Measurements from ENCODE around the gene CD2. TPM values are rescaled to one million over a fixed set of nuclear protein-coding genes. Genes with fewer than 3 reads are reported as not detected.

The CD2 gene
- total and polyA plus RNA-seq, 7 donors, result 0.21 to 0.62 (median 0.42) TPM

DNA sequence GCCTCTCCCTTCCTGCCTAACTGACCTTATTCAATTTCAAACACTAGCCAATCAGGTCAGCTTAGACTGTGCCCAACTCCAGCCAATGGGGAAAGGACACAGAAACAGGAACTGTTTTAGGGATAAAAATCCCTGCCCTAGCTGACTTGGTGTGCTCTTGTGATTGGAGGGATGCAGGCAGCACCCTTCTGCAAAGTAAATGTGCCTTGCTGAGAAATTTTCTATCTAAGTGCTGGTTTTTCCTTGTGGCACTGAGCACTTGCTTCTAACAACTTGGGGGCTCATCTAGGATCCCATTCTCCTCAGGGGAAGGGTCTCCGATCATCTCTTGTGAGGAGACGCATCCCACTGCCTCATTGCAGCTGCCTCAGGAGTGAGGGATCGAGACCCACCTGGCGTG, 10.7 kb upstream of the CD2 start:
- Histone ChIP-seq H3K27ac (no peak overlapping the region), H3K4me3 (no peak overlapping the region), H3K36me3 (ENCODE audit: insufficient read depth in 1 of 2, low read depth in 1 of 2) (no peaks in the 10 kb centered on the region), H3K4me1 (no peaks in the 10 kb centered on the region), H3K9me3 (peaks cover 23% of the 10 kb centered on the region), H3K27me3 (ENCODE audit: insufficient read depth in 3 of 3, low read length in 2 of 3) (no peaks in the 10 kb centered on the region)
- DNase-seq (no peak), ATAC-seq (no peak)
- no peak for TF ChIP-seq CTCF (IDR thresholded peaks at IDR 0.05)
- intact Hi-C loops (cut with DNase I), result no loop called here
- 92 to 95% (median 95%) methylated on average over 4 of the region's 4 CpGs for WGBS, 3 donors

DNA sequence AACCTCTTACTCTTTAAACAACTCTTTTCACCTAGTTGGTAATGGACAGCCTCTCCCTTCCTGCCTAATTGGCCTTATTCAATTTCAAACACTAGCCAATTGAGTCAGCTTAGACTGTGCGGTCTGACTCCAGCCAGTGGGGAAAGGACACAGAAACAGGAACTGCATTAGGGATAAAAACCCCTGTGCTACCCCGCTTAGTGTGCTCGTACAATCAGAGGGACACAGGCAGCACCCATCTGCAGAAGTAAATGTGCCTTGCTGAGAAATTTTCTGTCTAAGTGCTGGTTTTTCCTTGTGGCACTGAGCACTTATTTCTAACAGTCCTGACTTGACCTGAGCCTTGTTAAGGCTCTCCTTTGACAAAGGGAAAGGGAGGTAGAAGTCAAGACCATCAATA, 6.0 kb upstream of the CD2 start:
- H3K4me3 ChIP-seq, result no peak overlapping the region
- WGBS, 3 donors, result 95 to 97% (median 95%) methylated on average over 3 of the region's 3 CpGs
- no peak for TF ChIP-seq CTCF (IDR thresholded peaks at IDR 0.05)
- H3K27ac ChIP-seq, result no peak overlapping the region
- H3K9me3 ChIP-seq, result peaks cover 24% of the 10 kb centered on the region
- DNase-seq (no peak), ATAC-seq (no peak)
- intact Hi-C loops (cut with DNase I), result no loop called here
- H3K27me3 ChIP-seq (ENCODE audit: insufficient read depth in 3 of 3, low read length in 2 of 3), result no peaks in the 10 kb centered on the region
- no peaks in the 10 kb centered on the region for H3K4me1 ChIP-seq
- no peaks in the 10 kb centered on the region for H3K36me3 ChIP-seq (ENCODE audit: insufficient read depth in 1 of 2, low read depth in 1 of 2)

GRCh38 chr1:116751146-116751545, 3.1 kb upstream of the CD2 start:
- 55 to 64% (median 61%) methylated on average over 4 of the region's 4 CpGs for WGBS, 3 donors
- Histone ChIP-seq H3K36me3 (ENCODE audit: insufficient read depth in 1 of 2, low read depth in 1 of 2) (no peaks in the 10 kb centered on the region), H3K27me3 (ENCODE audit: insufficient read depth in 3 of 3, low read length in 2 of 3) (no peaks in the 10 kb centered on the region), H3K9me3 (peaks cover 16% of the 10 kb centered on the region), H3K4me1 (no peaks in the 10 kb centered on the region), H3K27ac (no peak overlapping the region), H3K4me3 (no peak overlapping the region)
- no peak for DNase-seq
- no peak for TF ChIP-seq CTCF (IDR thresholded peaks at IDR 0.05)
- ATAC-seq, result no peak
- intact Hi-C loops (cut with DNase I), result no loop called here

DNA sequence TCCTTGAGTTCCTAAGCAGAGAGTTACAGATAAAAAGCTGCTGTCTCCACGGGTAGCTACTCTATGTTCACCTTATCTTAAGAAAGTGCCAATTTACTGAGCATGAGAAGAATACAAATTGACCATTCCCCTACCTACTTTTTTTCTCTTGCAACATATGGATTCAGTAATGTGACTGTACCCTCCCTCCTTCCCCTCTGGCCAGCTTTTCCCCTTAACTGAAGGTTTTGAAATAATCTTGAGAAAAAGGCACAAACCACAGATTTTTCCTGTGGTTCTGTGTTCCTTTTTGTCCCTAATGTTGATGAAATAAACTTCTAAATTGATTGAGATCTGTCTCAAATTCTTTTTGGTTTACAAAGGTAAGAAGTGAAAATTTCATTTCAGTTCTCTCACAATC, 2.6 kb upstream of the CD2 start:
- intact Hi-C loops (cut with DNase I), result no loop called here
- H3K27me3 ChIP-seq (ENCODE audit: insufficient read depth in 3 of 3, low read length in 2 of 3), result no peaks in the 10 kb centered on the region
- 46 to 53% (median 47%) methylated on average over 1 of the region's 1 CpG for WGBS, 3 donors
- peaks cover 16% of the 10 kb centered on the region for H3K9me3 ChIP-seq
- H3K4me3 ChIP-seq, result no peak overlapping the region
- ATAC-seq, result no peak
- no peak overlapping the region for H3K27ac ChIP-seq
- H3K36me3 ChIP-seq (ENCODE audit: insufficient read depth in 1 of 2, low read depth in 1 of 2), result no peaks in the 10 kb centered on the region
- no peak for TF ChIP-seq CTCF (IDR thresholded peaks at IDR 0.05)
- DNase-seq, result no peak
- H3K4me1 ChIP-seq, result no peaks in the 10 kb centered on the region

GRCh38 chr1:116753312-116753711, 918 bp upstream of the CD2 start:
- intact Hi-C loops (cut with DNase I), result no loop called here
- no peaks in the 10 kb centered on the region for H3K27me3 ChIP-seq (ENCODE audit: insufficient read depth in 3 of 3, low read length in 2 of 3)
- peaks cover 5% of the 10 kb centered on the region for H3K9me3 ChIP-seq
- H3K27ac ChIP-seq, result no peak overlapping the region
- H3K4me1 ChIP-seq, result no peaks in the 10 kb centered on the region
- WGBS, 3 donors, result 33 to 57% (median 35%) methylated on average over 3 of the region's 3 CpGs
- H3K4me3 ChIP-seq, result no peak overlapping the region
- DNase-seq (no peak), ATAC-seq (no peak)
- no peak for TF ChIP-seq CTCF (IDR thresholded peaks at IDR 0.05)
- H3K36me3 ChIP-seq (ENCODE audit: insufficient read depth in 1 of 2, low read depth in 1 of 2), result no peaks in the 10 kb centered on the region
